B cell (primary cell): Measurements from ENCODE around the gene GINS2. TPM values are rescaled to one million over a fixed set of nuclear protein-coding genes. Genes with fewer than 3 reads are reported as not detected.

Source experiments
- ATAC-seq: fragments of 200-7000 bp; cut with Tn5 transposase; one replicate; pipeline ENCODE4 v1.10.0; 2021; ENCODE audit warnings: low read depth, mild to moderate bottlenecking, moderate number of reproducible peaks, moderate library complexity
- CTCF ChIA-PET: fragments of 350-600 bp; sonication (Branson Sonifier 250); formaldehyde crosslinking; loops from one replicate; lab custom pipeline; 2021; ENCODE audit warnings: antibody characterized with exemption, inconsistent platforms; lab: Charles Lee
- POLR2A ChIA-PET: fragments of 350-600 bp; sonication (Branson Sonifier 250); formaldehyde crosslinking; loops from one replicate; lab custom pipeline; 2021; ENCODE audit warnings: antibody characterized with exemption; lab: Charles Lee
- DNase-seq: peaks from one replicate; pipeline ENCODE4 v3.0.0; 2013
- H2AFZ ChIP-seq: 2 replicates; pipeline ENCODE4 v1.6.1; 2012; ENCODE audit warnings: mild to moderate bottlenecking, low read depth, low read length; ENCODE audit not compliant: insufficient read depth, poor library complexity, severe bottlenecking
- H3K27ac ChIP-seq, 2 donors: 1 replicate in 1 of 2; 2 replicates in 1 of 2; pipeline ENCODE4 v1.5.1; 2012 to 2013; ENCODE audit warnings: low read length in 2 of 2, mild to moderate bottlenecking in 2 of 2, moderate library complexity in 1 of 2
- H3K27me3 ChIP-seq, 4 experiments: fragments of 200-600 bp in 1 of 4; sonication (generic) in 1 of 4; replicated peaks in 1 of 4; 1 replicate in 2 of 4; 2 replicates in 2 of 4; pipeline versions ENCODE4 v1.6.1 to v1.7.0; 2013 to 2016; ENCODE audit warnings: low read length in 3 of 4, mild to moderate bottlenecking in 2 of 4, mixed read lengths in 1 of 4, moderate library complexity in 1 of 4; ENCODE audit not compliant: insufficient read depth in 4 of 4, control insufficient read depth in 3 of 4; ENCODE audit errors: control extremely low read depth in 1 of 4
- H3K36me3 ChIP-seq, 2 experiments: replicated peaks in 1 of 2; 1 replicate in 1 of 2; 2 replicates in 1 of 2; pipeline versions ENCODE4 v1.6.1 to v1.7.1; 2013; ENCODE audit warnings: low read length in 1 of 2; ENCODE audit not compliant: insufficient read depth in 2 of 2, control insufficient read depth in 1 of 2; ENCODE audit errors: control extremely low read depth in 1 of 2, extremely low read depth in 1 of 2
- H3K4me1 ChIP-seq, 2 donors: fragments of 200-600 bp in 1 of 2; sonication (generic) in 1 of 2; 1 replicate in 1 of 2; 2 replicates in 1 of 2; pipeline versions ENCODE4 v1.5.1 to v1.6.1; 2013 to 2017; ENCODE audit warnings: low read length in 2 of 2; ENCODE audit not compliant: control insufficient read depth in 2 of 2, insufficient read depth in 2 of 2
- H3K4me2 ChIP-seq: replicated peaks from 2 replicates; pipeline ENCODE3; 2012; ENCODE audit warnings: mild to moderate bottlenecking, low read depth, low read length; ENCODE audit not compliant: poor library complexity, severe bottlenecking
- H3K4me3 ChIP-seq, 5 experiments: fragments of 200-600 bp in 1 of 5; sonication (generic) in 1 of 5; 1 replicate in 3 of 5; 2 replicates in 2 of 5; pipeline versions ENCODE4 v1.5.1 to v1.7.0; 2011 to 2016; ENCODE audit warnings: low read length in 4 of 5, mild to moderate bottlenecking in 4 of 5, low read depth in 2 of 5, control low read depth in 1 of 5, moderate library complexity in 1 of 5; ENCODE audit not compliant: insufficient read depth in 1 of 5; ENCODE audit errors: control extremely low read depth in 1 of 5, extremely low read depth in 1 of 5
- H3K79me2 ChIP-seq: fragments of 200-600 bp; sonication (generic); one replicate; pipeline ENCODE4 v1.6.0; 2016; ENCODE audit warnings: low read length; ENCODE audit not compliant: control insufficient read depth, insufficient read depth
- H3K9ac ChIP-seq: fragments of 200-600 bp; sonication (generic); 2 replicates; pipeline ENCODE4 v1.6.1; 2017; ENCODE audit warnings: mild to moderate bottlenecking, low read length, moderate library complexity
- H3K9me3 ChIP-seq, 3 donors: one replicate each; pipeline versions ENCODE4 v1.6.1 to v1.7.1; 2013; ENCODE audit warnings: low read length in 2 of 3; ENCODE audit not compliant: control insufficient read depth in 2 of 3, insufficient read depth in 1 of 3; ENCODE audit errors: control extremely low read depth in 1 of 3
- H4K20me1 ChIP-seq: 2 replicates; pipeline ENCODE4 v1.6.0; 2012; ENCODE audit warnings: mild to moderate bottlenecking, low read length; ENCODE audit not compliant: insufficient read depth, control insufficient read depth, poor library complexity, severe bottlenecking
- H3K27ac Mint-ChIP-seq: one replicate; pipeline ENCODE4 v1.8.0; 2021; ENCODE audit warnings: mixed read lengths
- H3K27me3 Mint-ChIP-seq: one replicate; pipeline ENCODE4 v1.8.0; 2021; ENCODE audit warnings: mixed read lengths
- H3K4me1 Mint-ChIP-seq: one replicate; pipeline ENCODE4 v1.8.0; 2021; ENCODE audit warnings: mixed read lengths
- H3K4me3 Mint-ChIP-seq: one replicate; pipeline ENCODE4 v1.8.0; 2021; ENCODE audit warnings: mixed read lengths
- H3K9me3 Mint-ChIP-seq: one replicate; pipeline ENCODE4 v1.8.0; 2022; ENCODE audit warnings: mixed read lengths; ENCODE audit not compliant: insufficient read depth
- EZH2 ChIP-seq: IDR thresholded peaks from 2 replicates; pipeline ENCODE4 v1.6.1; 2012; ENCODE audit warnings: borderline replicate concordance, low read depth, mild to moderate bottlenecking, moderate library complexity, low read length; ENCODE audit not compliant: insufficient read depth, poor library complexity, severe bottlenecking
- WGBS: methylation state at CpG from one replicate; pipeline ENCODE4 v1.1.5; 2013; ENCODE audit warnings: missing lambda C conversion rate; ENCODE audit not compliant: insufficient coverage; 5-methylcytosine and 5-hydroxymethylcytosine counted together
- intact Hi-C: fragments of 100-400 bp; cut with micrococcal nuclease; formaldehyde crosslinking; loops from one replicate; pipeline ENCODE4 v1.10.0; 2022
- polyA plus RNA-seq: library from polyadenylated mRNA; depleted of rRNA; stranded (reverse); fragments of >200 nt; gene quantifications from 2 replicates; pipeline ENCODE4 v1.2.3, GENCODE V29; 2012
- total RNA-seq, 2 donors: library from RNA; stranded (reverse); fragments of 120-200 nt in 1 of 2; gene quantifications; 1 replicate in 1 of 2; 2 replicates in 1 of 2; pipeline versions ENCODE4 v1.2.3 to v1.2.4, GENCODE V29; 2013 to 2022
- TF ChIP-seq, protein P1 (sequence below): fragments of 200-600 bp; IDR thresholded peaks from one replicate; pipeline ENCODE4 v1.8.0; 2022; ENCODE audit warnings: antibody characterized with exemption, mild to moderate bottlenecking

The GINS2 gene
- total and polyA plus RNA-seq, 2 donors (not counting 1 experiment from before 2014, with no cell fraction given) = 0.52 to 4.2 TPM

DNA sequence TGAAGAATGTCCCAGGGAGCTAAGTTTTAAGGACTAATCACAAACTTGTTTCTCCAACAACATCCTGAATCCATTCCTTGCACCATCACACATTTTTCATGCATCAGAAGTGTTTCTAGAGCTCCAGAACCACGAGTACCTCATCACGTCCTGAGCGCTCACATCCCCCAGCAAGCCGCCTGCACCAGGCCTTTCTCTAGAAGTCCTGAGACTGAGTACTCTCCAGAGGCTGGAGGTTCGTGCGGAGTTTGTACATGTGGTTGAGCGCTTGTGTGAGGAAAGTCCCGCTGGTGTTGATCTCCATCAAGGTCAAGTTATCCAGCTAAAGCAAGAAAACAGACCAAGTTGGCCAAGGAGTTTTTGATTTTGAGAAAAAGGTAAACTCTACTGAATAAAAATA, 10.7 kb downstream of the GINS2 start:
- Histone ChIP-seq H4K20me1 (no peaks in the 10 kb centered on the region), H3K9me3 (no peaks in the 10 kb centered on the region), H3K9ac (no peak overlapping the region), H3K4me2 (no peak overlapping the region), H3K79me2 (peaks cover 6% of the 10 kb centered on the region), H3K27me3 (no peaks in the 10 kb centered on the region), H3K36me3 (peaks cover 0 to 31% of the 10 kb centered on the region in 2 experiments), H3K4me3 (no peak overlapping the region), H3K4me1 (peaks cover 11 to 14% of the 10 kb centered on the region in 2 donors), H2AFZ (no peak overlapping the region), H3K27ac (no peak overlapping the region)
- H3K27ac Mint-ChIP-seq = no peak overlapping the region
- TF ChIP-seq, protein P1, sequence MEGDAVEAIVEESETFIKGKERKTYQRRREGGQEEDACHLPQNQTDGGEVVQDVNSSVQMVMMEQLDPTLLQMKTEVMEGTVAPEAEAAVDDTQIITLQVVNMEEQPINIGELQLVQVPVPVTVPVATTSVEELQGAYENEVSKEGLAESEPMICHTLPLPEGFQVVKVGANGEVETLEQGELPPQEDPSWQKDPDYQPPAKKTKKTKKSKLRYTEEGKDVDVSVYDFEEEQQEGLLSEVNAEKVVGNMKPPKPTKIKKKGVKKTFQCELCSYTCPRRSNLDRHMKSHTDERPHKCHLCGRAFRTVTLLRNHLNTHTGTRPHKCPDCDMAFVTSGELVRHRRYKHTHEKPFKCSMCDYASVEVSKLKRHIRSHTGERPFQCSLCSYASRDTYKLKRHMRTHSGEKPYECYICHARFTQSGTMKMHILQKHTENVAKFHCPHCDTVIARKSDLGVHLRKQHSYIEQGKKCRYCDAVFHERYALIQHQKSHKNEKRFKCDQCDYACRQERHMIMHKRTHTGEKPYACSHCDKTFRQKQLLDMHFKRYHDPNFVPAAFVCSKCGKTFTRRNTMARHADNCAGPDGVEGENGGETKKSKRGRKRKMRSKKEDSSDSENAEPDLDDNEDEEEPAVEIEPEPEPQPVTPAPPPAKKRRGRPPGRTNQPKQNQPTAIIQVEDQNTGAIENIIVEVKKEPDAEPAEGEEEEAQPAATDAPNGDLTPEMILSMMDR = no peak
- no peak for TF ChIP-seq EZH2
- H3K4me1 Mint-ChIP-seq = peaks cover 18% of the 10 kb centered on the region
- no peaks in the 10 kb centered on the region for H3K9me3 Mint-ChIP-seq
- no peaks in the 10 kb centered on the region for H3K27me3 Mint-ChIP-seq
- ATAC-seq = no peak
- intact Hi-C loops = no loop called here
- no peak for DNase-seq
- WGBS = 100% methylated on average over 4 of the region's 8 CpGs
- ChIA-PET CTCF (interaction anchor here (1.5 to 9.6 kb wide), 5 partner anchors 20 to 83 kb away, joined by 3 to 61 read pairs (median 7); no protein-coding TSS in a partner anchor), POLR2A (no interaction called here)
- no peak overlapping the region for H3K4me3 Mint-ChIP-seq

DNA sequence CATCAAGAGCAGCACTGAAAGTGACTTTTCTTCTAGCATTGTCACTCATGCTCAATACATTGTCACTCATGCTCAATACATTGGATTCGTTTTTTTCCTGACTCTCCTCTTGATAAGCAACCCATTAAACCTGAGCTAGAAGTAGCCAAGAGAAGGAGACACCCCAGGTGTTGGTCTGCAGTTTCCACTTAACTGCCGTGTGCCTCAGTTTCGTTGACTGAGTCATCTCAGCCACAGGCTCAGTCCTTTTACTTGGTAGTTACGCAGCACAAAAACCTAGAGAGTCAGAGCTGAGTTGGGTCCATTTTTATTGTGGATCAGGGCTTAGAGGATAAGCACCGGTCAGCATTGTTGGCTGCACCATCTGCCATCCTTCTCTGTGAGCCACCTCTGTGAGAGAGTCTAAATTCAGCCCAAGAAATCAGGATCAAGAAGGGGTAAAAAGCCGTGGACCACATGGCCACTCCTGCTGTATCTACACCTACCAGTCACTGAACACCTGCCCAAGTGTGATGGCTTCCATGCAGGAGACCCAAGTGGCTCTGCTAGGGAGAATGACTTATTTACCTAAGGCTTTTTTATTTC, 11.3 kb downstream of the GINS2 start:
- no peaks in the 10 kb centered on the region for H4K20me1 ChIP-seq
- Mint-ChIP-seq H3K4me3 (no peak overlapping the region), H3K27me3 (no peaks in the 10 kb centered on the region), H3K4me1 (peaks cover 18% of the 10 kb centered on the region), H3K9me3 (no peaks in the 10 kb centered on the region), H3K27ac (no peak overlapping the region)
- peaks cover 0 to 36% of the 10 kb centered on the region in 2 experiments for H3K36me3 ChIP-seq
- H3K4me2 ChIP-seq = no peak overlapping the region
- peaks cover 11 to 14% of the 10 kb centered on the region in 2 donors for H3K4me1 ChIP-seq
- 96% methylated on average over 6 of the region's 6 CpGs for WGBS
- no peaks in the 10 kb centered on the region for H3K9me3 ChIP-seq
- ChIA-PET POLR2A (no interaction called here), CTCF (interaction anchor here (1.6 to 9.6 kb wide), 4 partner anchors 20 to 83 kb away, joined by 3 to 61 read pairs (median 30); no protein-coding TSS in a partner anchor)
- DNase-seq = no peak
- no peak overlapping the region for H3K4me3 ChIP-seq
- no peak overlapping the region for H2AFZ ChIP-seq
- no peaks in the 10 kb centered on the region for H3K27me3 ChIP-seq
- H3K79me2 ChIP-seq = peaks cover under 1% of the 10 kb centered on the region
- TF ChIP-seq, protein P1 = no peak
- TF ChIP-seq EZH2 = no peak
- no peak for ATAC-seq
- H3K9ac ChIP-seq = no peak overlapping the region
- no peak overlapping the region for H3K27ac ChIP-seq
- intact Hi-C loops = no loop called here
